ENCODE measurements around the gene PPM1J. TPM values are rescaled to one million over a fixed set of nuclear protein-coding genes. Genes with fewer than 3 reads are reported as not detected.

Gene PPM1J
- total RNA-seq, 1 experiment from 2014 or later, result 0.52 TPM

- POLR2A ChIA-PET (ENCODE audit: low non-redundant PET), result no interaction called here
- no TSS peak for BruUV-seq (replicated peaks)
Measured at GRCh38 chr1:112710586-112710985, 4.5 kb downstream of the PPM1J start.

GRCh38 chr1:112710159-112710558, 5.0 kb downstream of the PPM1J start:
- Histone ChIP-seq H3K9me3 (ENCODE audit: low read depth, low read length, poor library complexity, severe bottlenecking) (no peaks in the 10 kb centered on the region), H3K27me3 (replicated peaks; ENCODE audit: insufficient read depth, low read depth, low read length, poor library complexity) (peaks cover 11% of the 10 kb centered on the region), H3K27ac (ENCODE audit: low read depth, low read length, poor library complexity, severe bottlenecking) (no peak overlapping the region), H3K4me1 (ENCODE audit: insufficient read depth, low read length, poor library complexity, severe bottlenecking) (peaks cover 20% of the 10 kb centered on the region), H3K36me3 (ENCODE audit: insufficient read depth, low read length, poor library complexity, severe bottlenecking) (no peaks in the 10 kb centered on the region), H3K4me3 (ENCODE audit: low read depth, low read length, poor library complexity, severe bottlenecking) (no peak overlapping the region)
- POLR2A ChIA-PET (ENCODE audit: low non-redundant PET), result no interaction called here
- intact Hi-C loops (cut with micrococcal nuclease; ENCODE audit: unreplicated experiment), result no loop called here
- TF ChIP-seq EZH2 (IDR thresholded peaks at IDR 0.05; ENCODE audit: borderline replicate concordance, low read depth, low read length, poor library complexity, severe bottlenecking), result no peak
- TF ChIP-seq CTCF (conservative IDR thresholded peaks at IDR 0.05; ENCODE audit: low read depth, low read length), result no peak
- DNase-seq (ENCODE audit: low spot score), result no peak
- CTCF ChIA-PET, result no interaction called here
- no TSS peak for BruUV-seq (replicated peaks)

More at GRCh38 chr1:112710586-112710985, 4.5 kb downstream of the PPM1J start:
- H3K27me3 ChIP-seq (replicated peaks; ENCODE audit: insufficient read depth, low read depth, low read length, poor library complexity), result peaks cover 11% of the 10 kb centered on the region
- no peak for DNase-seq (ENCODE audit: low spot score)
- TF ChIP-seq CTCF (conservative IDR thresholded peaks at IDR 0.05; ENCODE audit: low read depth, low read length) (no peak), EZH2 (IDR thresholded peaks at IDR 0.05; ENCODE audit: borderline replicate concordance, low read depth, low read length, poor library complexity, severe bottlenecking) (no peak)
- no peak overlapping the region for H3K4me3 ChIP-seq (ENCODE audit: low read depth, low read length, poor library complexity, severe bottlenecking)
- peaks cover 18% of the 10 kb centered on the region for H3K4me1 ChIP-seq (ENCODE audit: insufficient read depth, low read length, poor library complexity, severe bottlenecking)
- intact Hi-C loops (cut with micrococcal nuclease; ENCODE audit: unreplicated experiment), result no loop called here
- CTCF ChIA-PET, result no interaction called here
- no peaks in the 10 kb centered on the region for H3K36me3 ChIP-seq (ENCODE audit: insufficient read depth, low read length, poor library complexity, severe bottlenecking)
- H3K9me3 ChIP-seq (ENCODE audit: low read depth, low read length, poor library complexity, severe bottlenecking), result no peaks in the 10 kb centered on the region
- no peak overlapping the region for H3K27ac ChIP-seq (ENCODE audit: low read depth, low read length, poor library complexity, severe bottlenecking)

GRCh38 chr1:112708489-112708888, 6.6 kb downstream of the PPM1J start:
- POLR2A ChIA-PET (ENCODE audit: low non-redundant PET), result no interaction called here
- intact Hi-C loops (cut with micrococcal nuclease; ENCODE audit: unreplicated experiment), result loop anchor here (5.0 kb wide), 1 partner anchor 206 kb away; no protein-coding TSS in a partner anchor
- TF ChIP-seq CTCF (conservative IDR thresholded peaks at IDR 0.05; ENCODE audit: low read depth, low read length) (no peak), EZH2 (IDR thresholded peaks at IDR 0.05; ENCODE audit: borderline replicate concordance, low read depth, low read length, poor library complexity, severe bottlenecking) (no peak)
- CTCF ChIA-PET, result interaction anchor here (0.7 to 1.2 kb wide), 2 partner anchors 90 to 315 kb away, joined by 3 to 6 read pairs; partner anchors contain the start of gene ST7L
- Histone ChIP-seq H3K27ac (ENCODE audit: low read depth, low read length, poor library complexity, severe bottlenecking) (no peak overlapping the region), H3K36me3 (ENCODE audit: insufficient read depth, low read length, poor library complexity, severe bottlenecking) (no peaks in the 10 kb centered on the region), H3K9me3 (ENCODE audit: low read depth, low read length, poor library complexity, severe bottlenecking) (no peaks in the 10 kb centered on the region), H3K4me3 (ENCODE audit: low read depth, low read length, poor library complexity, severe bottlenecking) (no peak overlapping the region), H3K4me1 (ENCODE audit: insufficient read depth, low read length, poor library complexity, severe bottlenecking) (peaks cover 22% of the 10 kb centered on the region), H3K27me3 (replicated peaks; ENCODE audit: insufficient read depth, low read depth, low read length, poor library complexity) (no peaks in the 10 kb centered on the region)
- DNase-seq (ENCODE audit: low spot score), result no peak
- BruUV-seq (replicated peaks), result no TSS peak
